Body of pancreas (tissue), 4 donors: ENCODE data around the gene MAB21L3.

ENCODE experiments used
- POLR2A ChIP-seq, 3 donors: fragments of 450-650 bp; IDR thresholded peaks; one replicate each; pipeline ENCODE4 v1.6.1; 2016; ENCODE audit warnings: antibody characterized with exemption in 3 of 3, mild to moderate bottlenecking in 2 of 3
- TF ChIP-seq, protein P1 (sequence below), 7 experiments: fragments of 450-650 bp in 4 of 7; fragments of 200-600 bp in 3 of 7; sonication (generic) in 3 of 7; IDR thresholded peaks; one replicate each; pipeline ENCODE4 v1.5.1; 2016 to 2019; ENCODE audit warnings: antibody characterized with exemption in 7 of 7

DNA sequence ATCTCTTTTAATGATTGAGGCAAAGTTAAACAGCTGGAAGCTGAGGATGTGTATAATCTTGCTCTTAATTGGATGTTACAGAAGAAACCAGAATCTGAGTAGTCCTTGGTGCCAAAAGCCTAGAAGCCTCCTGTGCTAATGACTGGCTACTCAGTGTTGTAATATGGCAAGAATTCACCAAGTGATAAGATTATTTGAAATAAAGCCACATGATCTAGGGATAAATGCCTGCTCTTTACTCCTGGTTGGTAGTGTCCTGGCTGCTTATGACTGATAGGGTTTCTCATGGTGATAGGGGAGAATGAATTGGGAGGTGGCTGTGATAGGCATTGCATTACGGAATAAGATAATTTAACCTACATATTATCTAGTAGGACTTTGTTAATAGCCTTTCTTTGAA, 13.6 kb upstream of the MAB21L3 start:
- no peak for TF ChIP-seq POLR2A (IDR thresholded peaks at IDR 0.05)
- TF ChIP-seq, protein P1, sequence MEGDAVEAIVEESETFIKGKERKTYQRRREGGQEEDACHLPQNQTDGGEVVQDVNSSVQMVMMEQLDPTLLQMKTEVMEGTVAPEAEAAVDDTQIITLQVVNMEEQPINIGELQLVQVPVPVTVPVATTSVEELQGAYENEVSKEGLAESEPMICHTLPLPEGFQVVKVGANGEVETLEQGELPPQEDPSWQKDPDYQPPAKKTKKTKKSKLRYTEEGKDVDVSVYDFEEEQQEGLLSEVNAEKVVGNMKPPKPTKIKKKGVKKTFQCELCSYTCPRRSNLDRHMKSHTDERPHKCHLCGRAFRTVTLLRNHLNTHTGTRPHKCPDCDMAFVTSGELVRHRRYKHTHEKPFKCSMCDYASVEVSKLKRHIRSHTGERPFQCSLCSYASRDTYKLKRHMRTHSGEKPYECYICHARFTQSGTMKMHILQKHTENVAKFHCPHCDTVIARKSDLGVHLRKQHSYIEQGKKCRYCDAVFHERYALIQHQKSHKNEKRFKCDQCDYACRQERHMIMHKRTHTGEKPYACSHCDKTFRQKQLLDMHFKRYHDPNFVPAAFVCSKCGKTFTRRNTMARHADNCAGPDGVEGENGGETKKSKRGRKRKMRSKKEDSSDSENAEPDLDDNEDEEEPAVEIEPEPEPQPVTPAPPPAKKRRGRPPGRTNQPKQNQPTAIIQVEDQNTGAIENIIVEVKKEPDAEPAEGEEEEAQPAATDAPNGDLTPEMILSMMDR (IDR thresholded peaks at IDR 0.05), result no peak
